Sigmoid colon (tissue), 7 donors: ENCODE measurements around the gene HADHA. TPM values are rescaled to one million over a fixed set of nuclear protein-coding genes. Genes with fewer than 3 reads are reported as not detected.
A peak's percentile ranks its signal among the peaks of the same experiment; 100 is the strongest.

Experiments
- DNase-seq: peaks from one replicate; pipeline ENCODE4 v3.0.0-alpha.2; 2019
- H3K27ac ChIP-seq, 4 donors: fragments of 200-600 bp; sonication (generic); one replicate each; pipeline ENCODE4 v1.5.1; 2016 to 2019; ENCODE audit warnings: mild to moderate bottlenecking in 1 of 4
- H3K27me3 ChIP-seq, 3 donors: fragments of 200-600 bp; sonication (generic); one replicate each; pipeline ENCODE4 v1.5.1; 2019; ENCODE audit warnings: mild to moderate bottlenecking in 1 of 3
- H3K36me3 ChIP-seq, 4 donors: fragments of 200-600 bp; sonication (generic); one replicate each; pipeline ENCODE4 v1.5.1; 2016 to 2019
- H3K4me1 ChIP-seq, 4 donors: fragments of 200-600 bp; sonication (generic); one replicate each; pipeline ENCODE4 v1.5.1; 2017 to 2019
- H3K4me3 ChIP-seq, 4 donors: fragments of 200-600 bp; sonication (generic); one replicate each; pipeline ENCODE4 v1.5.1; 2017 to 2019; ENCODE audit warnings: mild to moderate bottlenecking in 2 of 4, moderate library complexity in 1 of 4
- H3K9me3 ChIP-seq, 4 donors: fragments of 200-600 bp in 3 of 4; sonication (generic) in 3 of 4; one replicate each; pipeline versions ENCODE4 v1.5.1 to v1.6.1; 2013 to 2019
- EP300 ChIP-seq, 4 donors: sonication (generic); formaldehyde crosslinking; IDR thresholded peaks; one replicate each; pipeline ENCODE4 v1.6.1; 2017; ENCODE audit warnings: antibody characterized with exemption in 4 of 4
- POLR2A ChIP-seq, 2 donors: fragments of 450-650 bp; IDR thresholded peaks; one replicate each; pipeline ENCODE4 v1.6.1; 2016; ENCODE audit warnings: antibody characterized with exemption in 2 of 2, mild to moderate bottlenecking in 2 of 2, moderate library complexity in 2 of 2
- POLR2AphosphoS5 ChIP-seq, 4 donors: sonication (generic); formaldehyde crosslinking; IDR thresholded peaks; one replicate each; pipeline ENCODE4 v1.6.1; 2017; ENCODE audit warnings: antibody characterized with exemption in 4 of 4
- WGBS, 2 donors: extraction: QIAGEN DNeasy Blood & Tissue Kit; methylation state at CpG; one replicate each; pipeline ENCODE4 v1.1.7; 2013; 5-methylcytosine and 5-hydroxymethylcytosine counted together
- intact Hi-C: fragments of 100-400 bp; cut with DNase I; formaldehyde crosslinking; loops from one replicate; pipeline ENCODE4 v1.15.1; 2023
- polyA plus RNA-seq, 3 donors: library from polyadenylated mRNA; stranded (reverse); fragments of 200-250 nt; gene quantifications; one replicate each; pipeline ENCODE4 v1.2.3, GENCODE V29; 2013
- total RNA-seq, 4 donors: library from RNA; depleted of rRNA; stranded (reverse); fragments of >200 nt; gene quantifications; one replicate each; pipeline ENCODE4 v1.1.0, GENCODE V29; 2016
- TF ChIP-seq, protein P1 (sequence below), 4 experiments: fragments of 450-650 bp in 3 of 4; fragments of 200-600 bp in 1 of 4; IDR thresholded peaks; one replicate each; pipeline ENCODE4 v1.5.1; 2016 to 2019; ENCODE audit warnings: antibody characterized with exemption in 4 of 4, mild to moderate bottlenecking in 3 of 4, moderate library complexity in 2 of 4
- donor health status: healthy with polysubstance abuse.
- donor health status: Bipolar disorder and iron deficiency.
- donor health status: healthy.

HADHA gene
- total and polyA plus RNA-seq, 7 donors, result 96.7 to 148 (median 122) TPM

DNA sequence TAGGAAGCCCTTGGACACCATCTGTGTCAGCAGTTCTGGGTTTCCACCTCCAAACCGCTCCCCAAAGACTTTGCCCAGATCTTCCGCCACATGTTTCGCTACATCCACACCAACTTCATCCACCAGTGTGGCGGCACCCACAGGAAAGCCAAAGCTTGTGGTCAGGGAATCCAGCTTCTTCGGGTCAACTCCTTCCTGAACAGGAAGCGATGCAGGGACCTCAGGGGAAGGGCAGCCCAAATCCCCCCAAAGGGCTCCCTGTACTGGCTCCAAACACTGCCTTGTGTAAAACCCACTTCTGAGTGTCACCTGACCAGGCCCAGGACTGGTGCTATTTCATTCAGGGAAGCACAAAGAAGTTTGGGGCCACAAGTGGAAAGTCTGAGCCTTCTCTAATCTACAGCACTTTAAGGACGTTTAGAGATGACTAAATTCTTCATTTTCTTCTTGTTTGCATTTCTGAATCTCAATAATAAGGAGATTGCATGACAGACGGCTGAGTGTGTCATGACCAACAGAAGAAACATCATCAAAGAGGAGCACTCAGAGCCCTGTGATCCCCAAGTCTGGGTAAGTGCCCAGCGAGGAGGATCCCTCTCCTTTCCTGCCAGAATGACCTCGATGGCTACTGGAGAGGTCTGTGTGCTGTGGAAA lies 50.7 kb downstream of the HADHA start:
- intact Hi-C loops, result no loop called here
- Histone ChIP-seq H3K27ac (no peak overlapping the region), H3K36me3 (peaks cover 24 to 88% (median 41%) of the 10 kb centered on the region in 4 donors), H3K4me1 (no peaks in the 10 kb centered on the region), H3K27me3 (no peaks in the 10 kb centered on the region), H3K9me3 (no peaks in the 10 kb centered on the region), H3K4me3 (no peak overlapping the region)
- DNase-seq, result peak; percentile 40
- TF ChIP-seq POLR2AphosphoS5 (IDR thresholded peaks at IDR 0.05) (no peak), POLR2A (IDR thresholded peaks at IDR 0.05) (no peak), EP300 (IDR thresholded peaks at IDR 0.05) (no peak)
- TF ChIP-seq, protein P1, sequence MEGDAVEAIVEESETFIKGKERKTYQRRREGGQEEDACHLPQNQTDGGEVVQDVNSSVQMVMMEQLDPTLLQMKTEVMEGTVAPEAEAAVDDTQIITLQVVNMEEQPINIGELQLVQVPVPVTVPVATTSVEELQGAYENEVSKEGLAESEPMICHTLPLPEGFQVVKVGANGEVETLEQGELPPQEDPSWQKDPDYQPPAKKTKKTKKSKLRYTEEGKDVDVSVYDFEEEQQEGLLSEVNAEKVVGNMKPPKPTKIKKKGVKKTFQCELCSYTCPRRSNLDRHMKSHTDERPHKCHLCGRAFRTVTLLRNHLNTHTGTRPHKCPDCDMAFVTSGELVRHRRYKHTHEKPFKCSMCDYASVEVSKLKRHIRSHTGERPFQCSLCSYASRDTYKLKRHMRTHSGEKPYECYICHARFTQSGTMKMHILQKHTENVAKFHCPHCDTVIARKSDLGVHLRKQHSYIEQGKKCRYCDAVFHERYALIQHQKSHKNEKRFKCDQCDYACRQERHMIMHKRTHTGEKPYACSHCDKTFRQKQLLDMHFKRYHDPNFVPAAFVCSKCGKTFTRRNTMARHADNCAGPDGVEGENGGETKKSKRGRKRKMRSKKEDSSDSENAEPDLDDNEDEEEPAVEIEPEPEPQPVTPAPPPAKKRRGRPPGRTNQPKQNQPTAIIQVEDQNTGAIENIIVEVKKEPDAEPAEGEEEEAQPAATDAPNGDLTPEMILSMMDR (IDR thresholded peaks at IDR 0.05), result no peak
- WGBS, 2 donors, result 89 to 93% methylated on average over 10 of the region's 10 CpGs

DNA sequence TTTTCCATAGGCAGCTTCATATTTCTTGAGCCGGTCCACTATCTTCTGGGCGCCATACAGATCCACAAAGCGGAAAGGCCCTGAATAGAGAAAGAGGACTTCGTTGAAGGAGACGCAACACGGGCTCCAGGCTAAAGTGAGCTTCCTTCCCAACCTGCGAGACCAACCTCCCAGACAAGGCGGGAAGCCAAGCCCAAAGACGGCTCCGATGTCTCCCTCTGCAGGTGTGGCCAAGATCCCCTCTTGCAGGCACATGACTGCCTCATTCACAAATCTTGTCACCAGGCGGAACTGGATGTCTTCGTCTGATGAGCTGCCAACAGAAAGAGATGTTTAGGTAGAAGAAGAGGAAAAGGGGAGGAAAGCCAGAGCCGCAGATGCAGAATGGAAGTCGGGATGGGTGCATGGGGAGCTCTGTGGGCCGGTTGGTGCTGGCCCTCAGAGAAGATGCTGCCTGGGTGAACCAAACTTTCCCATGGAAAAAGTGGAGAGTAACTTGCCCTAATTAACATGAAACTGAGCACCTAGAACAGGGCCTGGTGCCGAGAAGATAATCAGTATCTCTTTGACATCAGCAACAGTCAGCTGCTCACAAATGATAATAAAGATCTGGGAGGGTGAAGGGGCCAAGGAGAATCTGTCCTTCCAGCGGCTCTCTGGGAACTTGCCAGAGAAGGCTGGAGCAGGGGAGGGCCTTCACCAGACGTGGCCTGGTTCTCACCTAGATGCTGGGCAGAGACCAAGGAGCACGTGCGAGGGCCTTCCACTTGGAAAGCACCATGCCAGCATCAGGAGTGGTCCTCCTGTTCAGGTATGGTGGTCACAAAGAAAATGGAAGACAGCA lies 52.9 kb downstream of the HADHA start:
- Histone ChIP-seq H3K4me3 (no peak overlapping the region), H3K36me3 (peaks cover 14 to 67% (median 25%) of the 10 kb centered on the region in 4 donors), H3K27me3 (no peaks in the 10 kb centered on the region), H3K9me3 (no peaks in the 10 kb centered on the region), H3K27ac (no peak overlapping the region), H3K4me1 (no peaks in the 10 kb centered on the region)
- 84 to 91% methylated on average over 20 of the region's 20 CpGs for WGBS, 2 donors
- TF ChIP-seq EP300 (IDR thresholded peaks at IDR 0.05) (no peak), POLR2AphosphoS5 (IDR thresholded peaks at IDR 0.05) (no peak), POLR2A (IDR thresholded peaks at IDR 0.05) (no peak)
- TF ChIP-seq, protein P1 (IDR thresholded peaks at IDR 0.05), result no peak
- peak; percentile 62 for DNase-seq
- intact Hi-C loops, result no loop called here

DNA sequence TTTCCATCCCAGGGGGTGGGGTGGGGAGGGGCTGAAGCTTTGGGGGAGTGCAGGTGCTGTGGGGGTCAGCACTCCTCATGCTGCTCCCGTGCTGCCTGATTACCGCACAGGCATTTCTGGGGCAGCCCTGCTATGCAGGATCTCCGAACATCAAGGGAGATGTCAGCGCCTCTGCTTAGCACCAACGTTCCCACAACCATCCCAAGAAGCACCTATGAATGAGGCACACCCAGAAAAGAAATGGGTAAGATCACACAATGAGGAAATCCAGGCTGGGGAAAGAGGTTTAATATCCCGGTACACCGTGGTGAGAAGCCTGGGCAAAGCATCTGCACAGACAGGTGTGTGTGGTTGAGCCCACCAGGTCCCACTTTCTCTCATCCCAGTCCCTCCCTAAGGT lies 54.1 kb downstream of the HADHA start:
- H3K4me3 ChIP-seq, result no peak overlapping the region
- no peaks in the 10 kb centered on the region for H3K9me3 ChIP-seq
- 82 to 86% methylated on average over 7 of the region's 7 CpGs for WGBS, 2 donors
- H3K4me1 ChIP-seq, result peaks cover 0 to 6% (median 2%) of the 10 kb centered on the region in 4 donors
- H3K36me3 ChIP-seq, result peaks cover 13 to 55% (median 24%) of the 10 kb centered on the region in 4 donors
- peak; percentile 54 for DNase-seq
- intact Hi-C loops, result no loop called here
- H3K27me3 ChIP-seq, result no peaks in the 10 kb centered on the region
- H3K27ac ChIP-seq, result peak overlapping the region in 1 of 4 donors; percentile 10
- TF ChIP-seq EP300 (IDR thresholded peaks at IDR 0.05) (no peak), POLR2A (IDR thresholded peaks at IDR 0.05) (no peak), POLR2AphosphoS5 (IDR thresholded peaks at IDR 0.05) (no peak)
- TF ChIP-seq, protein P1 (IDR thresholded peaks at IDR 0.05), result no peak

DNA sequence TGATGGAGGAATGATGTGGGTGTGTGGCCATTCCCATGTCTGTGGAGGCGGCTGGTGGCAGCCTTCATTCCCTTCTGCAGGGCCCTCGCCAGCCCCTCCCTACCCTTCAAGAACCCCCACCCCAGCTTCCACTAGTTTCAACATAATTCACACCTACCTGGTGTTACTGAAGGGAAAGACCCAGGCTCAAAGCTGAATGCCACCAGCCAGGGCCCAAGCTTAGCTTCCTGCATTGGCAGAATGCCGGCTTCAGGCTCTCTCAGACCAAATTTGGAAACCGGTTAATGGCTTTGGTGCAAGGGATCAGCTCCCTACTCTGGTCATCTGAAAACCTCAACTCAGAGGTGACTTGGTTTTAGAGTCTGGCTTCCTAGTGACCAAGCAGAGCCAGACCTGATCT lies 54.7 kb downstream of the HADHA start:
- Histone ChIP-seq H3K4me1 (peaks cover 0 to 8% (median 5%) of the 10 kb centered on the region in 4 donors), H3K4me3 (no peak overlapping the region), H3K36me3 (peaks cover 13 to 49% (median 21%) of the 10 kb centered on the region in 4 donors), H3K27ac (peak overlapping the region in 1 of 4 donors; percentile 10), H3K9me3 (no peaks in the 10 kb centered on the region), H3K27me3 (no peaks in the 10 kb centered on the region)
- DNase-seq, result no peak
- TF ChIP-seq POLR2AphosphoS5 (IDR thresholded peaks at IDR 0.05) (no peak), POLR2A (IDR thresholded peaks at IDR 0.05) (no peak), EP300 (IDR thresholded peaks at IDR 0.05) (no peak)
- TF ChIP-seq, protein P1 (IDR thresholded peaks at IDR 0.05), result no peak
- WGBS, 2 donors, result 91% methylated on average over 4 of the region's 4 CpGs
- intact Hi-C loops, result no loop called here
